Suprapubic skin (tissue), 4 donors: ENCODE results near the gene F7. TPM values are rescaled to one million over a fixed set of nuclear protein-coding genes. Genes with fewer than 3 reads are reported as not detected.
"Not testable (repeated sequence)": the region's sequence is repeated elsewhere in the genome, so short reads cannot be mapped to it uniquely, and the experiment has no call there.

Experiments used
- DNase-seq, 2 donors: peaks; one replicate each; pipeline ENCODE4 v3.0.0-alpha.2; 2019; ENCODE audit warnings: low spot score in 2 of 2
- H3K27ac ChIP-seq: fragments of 200-600 bp; sonication (generic); one replicate; pipeline ENCODE4 v1.5.1; 2019
- H3K27me3 ChIP-seq: fragments of 200-600 bp; sonication (generic); one replicate; pipeline ENCODE4 v1.5.1; 2019
- H3K36me3 ChIP-seq: fragments of 200-600 bp; sonication (generic); one replicate; pipeline ENCODE4 v1.5.1; 2019
- H3K4me1 ChIP-seq: fragments of 200-600 bp; sonication (generic); one replicate; pipeline ENCODE4 v1.5.1; 2019
- H3K4me3 ChIP-seq: fragments of 200-600 bp; sonication (generic); one replicate; pipeline ENCODE4 v1.5.1; 2019; ENCODE audit warnings: mild to moderate bottlenecking
- H3K9me3 ChIP-seq: fragments of 200-600 bp; sonication (generic); one replicate; pipeline ENCODE4 v1.5.1; 2019
- EP300 ChIP-seq: sonication (generic); formaldehyde crosslinking; IDR thresholded peaks from one replicate; pipeline ENCODE4 v1.6.1; 2017; ENCODE audit warnings: antibody characterized with exemption
- POLR2A ChIP-seq, 2 donors: fragments of 450-650 bp; IDR thresholded peaks; one replicate each; pipeline ENCODE4 v1.6.1; 2017; ENCODE audit warnings: antibody characterized with exemption in 2 of 2, mild to moderate bottlenecking in 2 of 2, moderate library complexity in 2 of 2
- POLR2AphosphoS5 ChIP-seq, 3 donors: sonication (generic); formaldehyde crosslinking; IDR thresholded peaks; one replicate each; pipeline ENCODE4 v1.6.1; 2017; ENCODE audit warnings: antibody characterized with exemption in 3 of 3
- WGBS: methylation state at CpG from one replicate; pipeline ENCODE4 v1.1.5; 2018; 5-methylcytosine and 5-hydroxymethylcytosine counted together
- total RNA-seq, 4 donors: library from RNA; depleted of rRNA; stranded (reverse); fragments of >200 nt; gene quantifications; one replicate each; pipeline ENCODE4 v1.1.0, GENCODE V29; 2016
- TF ChIP-seq, protein P1 (sequence below), 2 donors: fragments of 200-600 bp in 1 of 2; fragments of 450-650 bp in 1 of 2; sonication (generic) in 1 of 2; IDR thresholded peaks; one replicate each; pipeline ENCODE4 v1.5.1; 2016 to 2019; ENCODE audit warnings: antibody characterized with exemption in 2 of 2, mild to moderate bottlenecking in 1 of 2, moderate library complexity in 1 of 2

Gene F7
- not detected for total RNA-seq

DNA sequence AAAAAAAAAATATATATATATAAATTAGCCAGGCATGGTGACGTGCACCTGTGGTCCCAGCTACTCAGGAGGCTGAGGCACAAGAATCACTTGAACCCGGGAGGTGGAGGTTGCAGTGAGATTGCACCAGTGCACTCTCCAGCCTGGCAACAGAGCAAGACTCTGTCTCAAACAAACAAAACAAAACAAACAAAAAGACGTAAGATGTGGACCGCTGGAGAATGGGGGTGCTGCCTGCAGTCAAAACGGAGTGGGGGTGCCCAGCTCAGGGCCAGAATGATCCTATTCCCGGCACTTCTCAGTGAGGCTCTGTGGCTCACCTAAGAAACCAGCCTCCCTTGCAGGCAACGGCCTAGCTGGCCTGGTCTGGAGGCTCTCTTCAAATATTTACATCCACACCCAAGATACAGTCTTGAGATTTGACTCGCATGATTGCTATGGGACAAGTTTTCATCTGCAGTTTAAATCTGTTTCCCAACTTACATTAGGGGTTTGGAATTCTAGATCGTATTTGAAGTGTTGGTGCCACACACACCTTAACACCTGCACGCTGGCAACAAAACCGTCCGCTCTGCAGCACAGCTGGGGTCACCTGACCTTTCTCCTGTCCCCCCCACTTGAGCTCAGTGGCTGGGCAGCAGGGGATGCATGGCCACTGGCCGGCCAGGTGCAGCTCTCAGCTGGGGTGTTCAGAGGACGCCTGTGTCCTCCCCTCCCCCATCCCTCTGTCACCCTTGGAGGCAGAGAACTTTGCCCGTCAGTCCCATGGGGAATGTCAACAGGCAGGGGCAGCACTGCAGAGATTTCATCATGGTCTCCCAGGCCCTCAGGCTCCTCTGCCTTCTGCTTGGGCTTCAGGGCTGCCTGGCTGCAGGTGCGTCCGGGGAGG is at the start of gene F7:
Gene F7 (plus strand): TSS at position 760 of the 889 bp plus-strand sequence. CDS start 51 bp downstream, at position 811.
- no peak for TF ChIP-seq POLR2A (IDR thresholded peaks at IDR 0.05)
- no peak for TF ChIP-seq EP300
- no peak for TF ChIP-seq POLR2AphosphoS5 (IDR thresholded peaks at IDR 0.05)
- TF ChIP-seq, protein P1, sequence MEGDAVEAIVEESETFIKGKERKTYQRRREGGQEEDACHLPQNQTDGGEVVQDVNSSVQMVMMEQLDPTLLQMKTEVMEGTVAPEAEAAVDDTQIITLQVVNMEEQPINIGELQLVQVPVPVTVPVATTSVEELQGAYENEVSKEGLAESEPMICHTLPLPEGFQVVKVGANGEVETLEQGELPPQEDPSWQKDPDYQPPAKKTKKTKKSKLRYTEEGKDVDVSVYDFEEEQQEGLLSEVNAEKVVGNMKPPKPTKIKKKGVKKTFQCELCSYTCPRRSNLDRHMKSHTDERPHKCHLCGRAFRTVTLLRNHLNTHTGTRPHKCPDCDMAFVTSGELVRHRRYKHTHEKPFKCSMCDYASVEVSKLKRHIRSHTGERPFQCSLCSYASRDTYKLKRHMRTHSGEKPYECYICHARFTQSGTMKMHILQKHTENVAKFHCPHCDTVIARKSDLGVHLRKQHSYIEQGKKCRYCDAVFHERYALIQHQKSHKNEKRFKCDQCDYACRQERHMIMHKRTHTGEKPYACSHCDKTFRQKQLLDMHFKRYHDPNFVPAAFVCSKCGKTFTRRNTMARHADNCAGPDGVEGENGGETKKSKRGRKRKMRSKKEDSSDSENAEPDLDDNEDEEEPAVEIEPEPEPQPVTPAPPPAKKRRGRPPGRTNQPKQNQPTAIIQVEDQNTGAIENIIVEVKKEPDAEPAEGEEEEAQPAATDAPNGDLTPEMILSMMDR (IDR thresholded peaks at IDR 0.05), result no peak
- Histone ChIP-seq H3K27me3 (peaks cover 20% of the 10 kb centered on the region), H3K9me3 (no peaks in the 10 kb centered on the region), H3K4me3 (no peak within 1 kb of the TSS), H3K36me3 (no peaks in the 10 kb centered on the region), H3K27ac (no peak within 1 kb of the TSS), H3K4me1 (peaks cover 8% of the 10 kb centered on the region)
- no peak for DNase-seq
- WGBS, result 56% methylated on average over 16 of the region's 17 CpGs

- 92% methylated on average over 1 of the region's 1 CpG for WGBS
- Histone ChIP-seq H3K4me1 (no peaks in the 10 kb centered on the region), H3K4me3 (no peak overlapping the region), H3K27me3 (peaks cover 2% of the 10 kb centered on the region), H3K27ac (no peak overlapping the region), H3K36me3 (peaks cover 13% of the 10 kb centered on the region), H3K9me3 (no peaks in the 10 kb centered on the region)
- TF ChIP-seq EP300 (no peak), POLR2A (IDR thresholded peaks at IDR 0.05) (no peak), POLR2AphosphoS5 (IDR thresholded peaks at IDR 0.05) (no peak)
- TF ChIP-seq, protein P1 (IDR thresholded peaks at IDR 0.05), result no peak
- DNase-seq, result peak in 1 of 2 donors; percentile 24
Observed at GRCh38 chr13:113057084-113057483, 48.5 kb upstream of the F7 start.

DNA sequence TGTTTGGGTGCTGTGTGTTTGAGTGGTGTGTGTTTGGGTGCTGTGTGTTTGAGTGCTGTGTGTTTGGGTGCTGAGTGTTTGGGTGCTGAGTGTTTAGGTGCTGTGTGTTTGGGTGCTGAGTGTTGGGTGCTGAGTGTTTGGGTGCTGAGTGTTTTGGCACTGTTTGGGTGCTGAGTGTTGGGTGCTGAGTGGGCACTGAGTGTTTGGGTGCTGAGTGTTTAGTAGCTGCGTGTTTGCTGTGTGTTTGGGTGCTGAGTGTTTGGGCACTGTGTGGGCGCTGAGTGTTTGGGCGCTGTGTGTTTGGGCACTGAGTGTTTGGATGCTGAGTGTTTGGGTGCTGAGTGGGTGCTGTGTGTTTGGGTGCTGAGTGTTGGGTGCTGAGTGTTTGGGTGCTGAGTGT is 48.0 kb upstream of the F7 start:
- H3K4me3 ChIP-seq, H3K4me1 ChIP-seq, H3K27me3 ChIP-seq, H3K9me3 ChIP-seq, H3K27ac ChIP-seq: not testable (repeated sequence)
- peak in 1 of 2 donors; percentile 3 for DNase-seq
- peaks cover 13% of the 10 kb centered on the region for H3K36me3 ChIP-seq
- WGBS, result 90% methylated on average over 2 of the region's 3 CpGs

DNA sequence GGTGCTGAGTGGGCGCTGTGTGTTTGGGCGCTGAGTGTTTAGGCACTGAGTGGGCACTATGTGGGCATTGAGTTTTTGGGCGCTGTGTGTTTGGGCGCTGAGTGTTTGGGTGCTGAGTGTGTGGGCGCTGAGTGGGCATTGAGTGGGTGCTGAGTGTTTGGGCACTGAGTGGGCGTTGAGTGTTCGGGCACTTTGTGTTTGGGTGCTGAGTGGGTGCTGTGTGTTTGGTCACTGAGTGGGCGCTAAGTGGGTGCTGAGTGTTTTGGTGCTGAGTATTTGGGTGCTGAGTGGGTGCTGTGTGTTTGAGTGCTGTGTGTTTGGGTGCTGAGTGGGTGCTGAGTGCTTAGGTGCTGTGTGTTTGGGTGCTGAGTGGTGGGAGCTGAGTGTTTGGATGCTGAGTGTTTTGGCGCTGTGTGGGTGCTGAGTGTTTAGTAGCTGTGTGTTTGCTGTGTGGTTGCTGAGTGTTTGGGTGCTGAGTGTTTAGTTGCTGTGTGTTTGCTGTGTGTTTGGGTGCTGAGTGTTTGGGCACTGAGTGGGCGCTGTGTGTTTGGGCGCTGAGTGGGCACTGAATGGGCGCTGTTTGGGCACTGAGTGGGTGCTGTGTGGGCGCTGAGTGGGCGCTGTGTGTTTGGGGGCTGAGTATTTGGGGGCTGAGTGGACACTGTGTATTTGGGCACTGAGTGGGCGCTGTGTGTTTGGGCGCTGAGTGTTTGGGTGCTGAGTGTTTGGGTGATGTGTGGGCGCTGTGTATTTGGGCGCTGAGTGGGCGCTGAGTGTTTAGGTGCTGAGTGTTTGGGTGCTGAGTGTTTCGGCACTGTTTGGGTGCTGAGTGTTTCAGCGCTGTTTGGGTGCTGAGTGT is 47.2 kb upstream of the F7 start:
- Histone ChIP-seq H3K4me1 (no peaks in the 10 kb centered on the region), H3K27me3 (peaks cover under 1% of the 10 kb centered on the region), H3K4me3 (no peak overlapping the region), H3K9me3 (no peaks in the 10 kb centered on the region), H3K27ac (no peak overlapping the region), H3K36me3 (peaks cover 13% of the 10 kb centered on the region)
- 89% methylated on average over 21 of the region's 21 CpGs for WGBS
- TF ChIP-seq EP300 (no peak), POLR2AphosphoS5 (IDR thresholded peaks at IDR 0.05) (no peak), POLR2A (IDR thresholded peaks at IDR 0.05) (no peak)
- TF ChIP-seq, protein P1 (IDR thresholded peaks at IDR 0.05), result no peak
- peak in 1 of 2 donors; percentile 19 for DNase-seq

- DNase-seq, result peak; percentile 31 to 40
- Histone ChIP-seq H3K36me3 (peaks cover 16% of the 10 kb centered on the region), H3K4me3 (no peak overlapping the region), H3K27ac (no peak overlapping the region), H3K27me3 (no peaks in the 10 kb centered on the region), H3K4me1 (no peaks in the 10 kb centered on the region), H3K9me3 (no peaks in the 10 kb centered on the region)
- WGBS, result 91% methylated on average over 21 of the region's 22 CpGs
- TF ChIP-seq POLR2AphosphoS5 (IDR thresholded peaks at IDR 0.05) (no peak), EP300 (no peak), POLR2A (IDR thresholded peaks at IDR 0.05) (no peak)
- TF ChIP-seq, protein P1 (IDR thresholded peaks at IDR 0.05), result no peak
Observed at GRCh38 chr13:113058988-113059850, 46.4 kb upstream of the F7 start.
